ENCODE measurements around the gene SLC5A4.

Gene SLC5A4

GRCh38 chr22:32237906-32238305 is 17.2 kb downstream of the SLC5A4 start:
- no peak for DNase-seq (ENCODE audit: low read depth)
- no peak overlapping the region for H3K4me3 ChIP-seq (ENCODE audit: low read depth, low read length)

- DNase-seq (ENCODE audit: low read depth): no peak
- H3K4me3 ChIP-seq (ENCODE audit: low read depth, low read length): no peak overlapping the region
These were observed 18.2 kb downstream of the SLC5A4 start for GRCh38 chr22:32236970-32237369.

GRCh38 chr22:32233091-32233490 is 22.1 kb downstream of the SLC5A4 start:
- H3K4me3 ChIP-seq (ENCODE audit: low read depth, low read length): no peak overlapping the region
- DNase-seq (ENCODE audit: low read depth): no peak

- no peak overlapping the region for H3K4me3 ChIP-seq (ENCODE audit: low read depth, low read length)
- DNase-seq (ENCODE audit: low read depth): no peak
These were observed 22.8 kb downstream of the SLC5A4 start for GRCh38 chr22:32232191-32232830.

GRCh38 chr22:32226326-32227104 is 28.6 kb downstream of the SLC5A4 start:
- H3K4me3 ChIP-seq (ENCODE audit: low read depth, low read length): no peak overlapping the region
- no peak for DNase-seq (ENCODE audit: low read depth)

GRCh38 chr22:32222991-32223390 is 32.2 kb downstream of the SLC5A4 start:
- no peak for DNase-seq (ENCODE audit: low read depth)
- no peak overlapping the region for H3K4me3 ChIP-seq (ENCODE audit: low read depth, low read length)

- no peak overlapping the region for H3K4me3 ChIP-seq (ENCODE audit: low read depth, low read length)
- no peak for DNase-seq (ENCODE audit: low read depth)
These were observed 36.1 kb downstream of the SLC5A4 start for GRCh38 chr22:32219026-32219425.

GRCh38 chr22:32218470-32218869 is 36.7 kb downstream of the SLC5A4 start:
- H3K4me3 ChIP-seq (ENCODE audit: low read depth, low read length): no peak overlapping the region
- no peak for DNase-seq (ENCODE audit: low read depth)

GRCh38 chr22:32217465-32217864 is 37.7 kb downstream of the SLC5A4 start:
- no peak overlapping the region for H3K4me3 ChIP-seq (ENCODE audit: low read depth, low read length)
- no peak for DNase-seq (ENCODE audit: low read depth)

- H3K4me3 ChIP-seq (ENCODE audit: low read depth, low read length): no peak overlapping the region
- DNase-seq (ENCODE audit: low read depth): no peak
These were observed 38.2 kb downstream of the SLC5A4 start for GRCh38 chr22:32216911-32217310.

- H3K4me3 ChIP-seq (ENCODE audit: low read depth, low read length): no peak overlapping the region
- no peak for DNase-seq (ENCODE audit: low read depth)
These were observed 44.1 kb downstream of the SLC5A4 start for GRCh38 chr22:32211011-32211410.

- no peak overlapping the region for H3K4me3 ChIP-seq (ENCODE audit: low read depth, low read length)
- no peak for DNase-seq (ENCODE audit: low read depth)
These were observed 46.5 kb downstream of the SLC5A4 start for GRCh38 chr22:32208681-32209080.

GRCh38 chr22:32207971-32208480 is 47.1 kb downstream of the SLC5A4 start:
- H3K4me3 ChIP-seq (ENCODE audit: low read depth, low read length): no peak overlapping the region
- no peak for DNase-seq (ENCODE audit: low read depth)

- no peak overlapping the region for H3K4me3 ChIP-seq (ENCODE audit: low read depth, low read length)
- DNase-seq (ENCODE audit: low read depth): no peak
These were observed 48.1 kb downstream of the SLC5A4 start for GRCh38 chr22:32206774-32207758.

- H3K4me3 ChIP-seq (ENCODE audit: low read depth, low read length): no peak overlapping the region
- DNase-seq (ENCODE audit: low read depth): no peak
These were observed 49.0 kb downstream of the SLC5A4 start for GRCh38 chr22:32205974-32206773.

GRCh38 chr22:32204856-32205722 is 50.1 kb downstream of the SLC5A4 start, which contains the start of gene RFPL2:
TSS of gene RFPL2 (minus strand) at chr22:32205073. CDS start at chr22:32202451, 2,622 bp downstream.
- DNase-seq (ENCODE audit: low read depth): no peak
- H3K4me3 ChIP-seq (ENCODE audit: low read depth, low read length): peak within 1 kb of the TSS; percentile 10

- DNase-seq (ENCODE audit: low read depth): no peak
- no peak overlapping the region for H3K4me3 ChIP-seq (ENCODE audit: low read depth, low read length)
These were observed 50.9 kb downstream of the SLC5A4 start for GRCh38 chr22:32204040-32204855.
